Omental fat pad (tissue), 4 donors: ENCODE measurements around the gene MYO16. TPM values are rescaled to one million over a fixed set of nuclear protein-coding genes. Genes with fewer than 3 reads are reported as not detected.

Experiments used
- ATAC-seq: fragments of 150-250 bp; one replicate; pipeline ENCODE4 v1.9.1; 2016; ENCODE audit warnings: mild to moderate bottlenecking, moderate library complexity; ENCODE audit not compliant: low FRiP score
- DNase-seq: peaks from one replicate; pipeline ENCODE4 v3.0.0-alpha.2; 2019; ENCODE audit warnings: low spot score
- CTCF ChIP-seq, 3 donors: fragments of 450-650 bp; IDR thresholded peaks; one replicate each; pipeline ENCODE4 v1.5.1; 2016 to 2017; ENCODE audit warnings: antibody characterized with exemption in 3 of 3, mild to moderate bottlenecking in 3 of 3, moderate library complexity in 2 of 3
- total RNA-seq, 4 donors: library from RNA; depleted of rRNA; stranded (reverse); fragments of >200 nt; gene quantifications; one replicate each; pipeline ENCODE4 v1.1.0, GENCODE V29; 2016

The MYO16 gene
- total RNA-seq, 4 donors from 2014 or later, result 0.48 to 1.9 (median 0.93) TPM; not detected in 1

- ATAC-seq (no peak), DNase-seq (no peak)
- no peak for TF ChIP-seq CTCF (IDR thresholded peaks at IDR 0.05)
Measured at GRCh38 chr13:109255141-109255856, 625.9 kb downstream of the MYO16 start.

GRCh38 chr13:109256866-109257760, 627.7 kb downstream of the MYO16 start:
- no peak for TF ChIP-seq CTCF (IDR thresholded peaks at IDR 0.05)
- no peak for DNase-seq
- peak; percentile 98 for ATAC-seq
